Right lobe of liver (tissue), 6 donors: ENCODE measurements around the gene EPS8L1. TPM values are rescaled to one million over a fixed set of nuclear protein-coding genes. Genes with fewer than 3 reads are reported as not detected.

ENCODE experiments used
- ATAC-seq, 4 donors: fragments of 200-7000 bp; cut with Tn5 transposase; one replicate each; pipeline ENCODE4 v1.9.1; 2020; ENCODE audit warnings: mild to moderate bottlenecking in 4 of 4, moderate library complexity in 4 of 4
- DNase-seq, 3 donors: peaks; one replicate each; pipeline ENCODE4 v3.0.0-alpha.2; 2020
- H3K27ac ChIP-seq, 3 donors: fragments of 200-600 bp; one replicate each; pipeline ENCODE4 v1.8.0; 2022
- H3K27me3 ChIP-seq, 2 donors: fragments of 200-600 bp; one replicate each; pipeline ENCODE4 v1.8.0; 2022
- H3K36me3 ChIP-seq, 4 donors: fragments of 200-600 bp; sonication (generic) in 1 of 4; one replicate each; pipeline versions ENCODE4 v1.5.1 to v1.8.0; 2017 to 2022; ENCODE audit warnings: control low read depth in 1 of 4
- H3K4me1 ChIP-seq, 4 donors: fragments of 200-600 bp; sonication (generic) in 1 of 4; one replicate each; pipeline versions ENCODE4 v1.5.1 to v1.8.0; 2017 to 2022; ENCODE audit warnings: control low read depth in 1 of 4
- H3K4me3 ChIP-seq, 3 donors: fragments of 200-600 bp; one replicate each; pipeline ENCODE4 v1.8.0; 2022
- H3K9me3 ChIP-seq, 4 donors: fragments of 200-600 bp; sonication (generic) in 1 of 4; one replicate each; pipeline versions ENCODE4 v1.5.1 to v1.8.0; 2017 to 2022; ENCODE audit warnings: control low read depth in 1 of 4
- POLR2A ChIP-seq: fragments of 450-650 bp; IDR thresholded peaks from one replicate; pipeline ENCODE4 v1.6.1; 2017; ENCODE audit warnings: antibody characterized with exemption, mild to moderate bottlenecking
- WGBS: methylation state at CpG from one replicate; pipeline ENCODE4 v1.1.6; 2018; ENCODE audit warnings: low coverage, low lambda C conversion rate; ENCODE audit not compliant: insufficient coverage; ENCODE audit errors: missing lambda C conversion rate; 5-methylcytosine and 5-hydroxymethylcytosine counted together
- intact Hi-C, 2 donors: fragments of 100-400 bp; cut with DNase I; formaldehyde crosslinking; loops; one replicate each; pipeline versions ENCODE4 v1.11.2 to v1.14.1; 2022
- total RNA-seq, 6 experiments: library from RNA; depleted of rRNA in 2 of 6; stranded (reverse); fragments of >200 nt in 2 of 6; fragmentation: NEBNext Ultra II Directional in 3 of 6; extraction: Animal tissue kit (Norgen Biotek cat#: 25700) in 3 of 6; gene quantifications; one replicate each; pipeline versions ENCODE4 v1.1.0 to v1.2.4, GENCODE V29; 2016 to 2023
- TF ChIP-seq, protein P1 (sequence below), 4 donors: fragments of 200-600 bp in 3 of 4; fragments of 450-650 bp in 1 of 4; IDR thresholded peaks; one replicate each; pipeline versions ENCODE4 v1.5.1 to v1.8.0; 2016 to 2022; ENCODE audit warnings: antibody characterized with exemption in 4 of 4, mild to moderate bottlenecking in 2 of 4
- donor health status: DM: no; HTN: yes; CAD: no.
- donor health status: DM: no; HTN: no; CAD: no.
- donor health status: DM: no; HTN: no; CAD: no.
- donor health status: DM: no; HTN: yes; CAD: no.
- donor health status: DM: no; HTN: yes; CAD: no.

Gene EPS8L1
- total RNA-seq, 6 experiments from 2014 or later: 0.49 to 2.4 (median 1.2) TPM

DNA sequence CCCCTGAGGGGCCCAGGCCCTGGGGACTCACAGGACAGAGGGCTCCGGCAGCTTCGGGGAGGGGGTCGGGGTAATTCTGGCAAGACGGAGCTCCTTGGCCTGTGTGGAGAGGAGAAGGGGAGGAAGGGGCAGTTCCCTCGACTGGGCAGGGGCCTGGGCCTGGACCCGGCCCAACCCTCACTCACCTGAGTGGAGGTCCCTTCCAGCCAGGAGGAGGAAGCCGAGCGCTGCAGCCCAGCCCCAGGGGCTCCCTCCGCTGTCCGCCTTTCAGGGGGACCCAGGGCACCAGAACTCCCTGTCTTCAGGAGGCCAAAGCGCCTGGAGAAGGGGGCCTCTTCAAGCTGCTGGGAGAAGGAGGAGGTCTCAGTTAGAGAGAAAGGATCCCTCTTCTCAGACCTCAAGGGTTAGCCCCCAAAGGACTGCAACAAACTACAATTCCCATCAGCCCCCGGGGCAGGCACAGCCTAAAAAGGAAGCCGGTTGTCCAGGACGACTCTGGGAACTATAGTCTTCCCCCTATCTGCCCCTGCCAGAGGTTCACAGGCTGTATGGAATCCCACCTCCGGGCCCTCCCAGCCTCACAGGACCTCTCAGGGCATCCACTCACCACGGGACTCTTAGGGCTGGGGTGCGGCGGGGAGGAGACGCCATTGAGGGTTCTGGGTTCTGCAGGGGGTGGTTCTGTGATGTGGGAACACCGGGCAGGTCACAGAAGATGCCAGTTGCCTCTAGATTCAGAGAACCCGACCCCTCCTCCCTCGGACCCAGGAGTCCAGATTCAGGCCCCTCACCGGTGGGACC lies 19.8 kb downstream of the EPS8L1 start:
- TF ChIP-seq, protein P1, sequence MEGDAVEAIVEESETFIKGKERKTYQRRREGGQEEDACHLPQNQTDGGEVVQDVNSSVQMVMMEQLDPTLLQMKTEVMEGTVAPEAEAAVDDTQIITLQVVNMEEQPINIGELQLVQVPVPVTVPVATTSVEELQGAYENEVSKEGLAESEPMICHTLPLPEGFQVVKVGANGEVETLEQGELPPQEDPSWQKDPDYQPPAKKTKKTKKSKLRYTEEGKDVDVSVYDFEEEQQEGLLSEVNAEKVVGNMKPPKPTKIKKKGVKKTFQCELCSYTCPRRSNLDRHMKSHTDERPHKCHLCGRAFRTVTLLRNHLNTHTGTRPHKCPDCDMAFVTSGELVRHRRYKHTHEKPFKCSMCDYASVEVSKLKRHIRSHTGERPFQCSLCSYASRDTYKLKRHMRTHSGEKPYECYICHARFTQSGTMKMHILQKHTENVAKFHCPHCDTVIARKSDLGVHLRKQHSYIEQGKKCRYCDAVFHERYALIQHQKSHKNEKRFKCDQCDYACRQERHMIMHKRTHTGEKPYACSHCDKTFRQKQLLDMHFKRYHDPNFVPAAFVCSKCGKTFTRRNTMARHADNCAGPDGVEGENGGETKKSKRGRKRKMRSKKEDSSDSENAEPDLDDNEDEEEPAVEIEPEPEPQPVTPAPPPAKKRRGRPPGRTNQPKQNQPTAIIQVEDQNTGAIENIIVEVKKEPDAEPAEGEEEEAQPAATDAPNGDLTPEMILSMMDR (IDR thresholded peaks at IDR 0.05): no peak
- no peak for TF ChIP-seq POLR2A

DNA sequence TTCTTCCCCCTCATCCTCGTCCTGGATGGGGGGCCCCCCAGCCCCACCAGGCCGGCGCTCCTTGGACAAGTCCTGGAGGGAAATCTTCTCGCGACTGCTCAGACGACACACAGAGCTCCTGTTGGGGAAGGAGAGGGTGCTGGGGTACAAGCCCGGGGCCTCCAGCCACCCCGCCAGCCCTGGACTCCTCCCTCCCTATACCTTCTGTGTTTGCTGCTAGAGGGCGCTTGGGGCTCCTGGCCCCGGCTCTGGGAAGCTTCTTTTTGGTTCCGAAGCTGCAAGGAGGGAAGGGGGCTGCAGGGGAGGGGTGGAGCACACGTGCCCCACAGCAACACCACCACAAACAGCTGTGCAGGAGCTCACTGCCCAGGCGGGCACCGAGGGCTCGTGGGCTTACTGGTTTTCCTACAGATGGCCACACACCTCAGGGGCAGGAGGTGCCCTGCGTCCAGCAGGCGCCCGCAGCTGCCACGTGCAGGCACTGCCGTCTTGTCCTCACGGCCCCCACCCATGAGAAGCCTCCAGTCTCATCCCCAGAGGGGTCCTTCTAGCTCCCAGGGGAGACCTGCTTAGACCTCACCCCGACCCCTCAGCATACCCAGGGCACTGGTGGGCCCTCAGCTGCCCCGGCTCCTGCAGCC lies 20.5 kb downstream of the EPS8L1 start:
- Histone ChIP-seq H3K27ac (no peak overlapping the region), H3K4me1 (no peaks in the 10 kb centered on the region), H3K9me3 (no peaks in the 10 kb centered on the region), H3K27me3 (no peaks in the 10 kb centered on the region), H3K36me3 (peaks cover 0 to 33% (median 9%) of the 10 kb centered on the region in 4 donors), H3K4me3 (no peak overlapping the region)
- TF ChIP-seq POLR2A: no peak
- TF ChIP-seq, protein P1 (IDR thresholded peaks at IDR 0.05): no peak
- DNase-seq (no peak), ATAC-seq (peak in 1 of 4 donors; percentile 6)
- 80% methylated on average over 1 of the region's 23 CpGs for WGBS
- intact Hi-C loops: no loop called here

More for the DNA sequence above, 19.8 kb downstream of the EPS8L1 start:
- intact Hi-C loops: no loop called here
- Histone ChIP-seq H3K4me3 (no peak overlapping the region), H3K27ac (no peak overlapping the region), H3K36me3 (peaks cover 0 to 37% (median 9%) of the 10 kb centered on the region in 4 donors), H3K4me1 (no peaks in the 10 kb centered on the region), H3K27me3 (no peaks in the 10 kb centered on the region), H3K9me3 (no peaks in the 10 kb centered on the region)
- WGBS: no CpG with 5 or more reads among the region's 23 CpGs
- ATAC-seq (no peak), DNase-seq (peak in 1 of 3 donors; percentile 47)

- TF ChIP-seq, protein P1 (IDR thresholded peaks at IDR 0.05): no peak
- TF ChIP-seq POLR2A: no peak
- intact Hi-C loops: no loop called here
- Histone ChIP-seq H3K36me3 (peaks cover 0 to 32% (median 10%) of the 10 kb centered on the region in 4 donors), H3K4me1 (no peaks in the 10 kb centered on the region), H3K9me3 (no peaks in the 10 kb centered on the region), H3K27me3 (no peaks in the 10 kb centered on the region), H3K27ac (no peak overlapping the region), H3K4me3 (no peak overlapping the region)
- 90% methylated on average over 16 of the region's 23 CpGs for WGBS
- ATAC-seq (no peak), DNase-seq (no peak)
Observed at GRCh38 chr19:55097864-55098715, 22.4 kb downstream of the EPS8L1 start.

- Histone ChIP-seq H3K9me3 (no peaks in the 10 kb centered on the region), H3K36me3 (peaks cover 0 to 36% (median 12%) of the 10 kb centered on the region in 4 donors), H3K27ac (no peak overlapping the region), H3K27me3 (no peaks in the 10 kb centered on the region), H3K4me3 (no peak overlapping the region), H3K4me1 (no peaks in the 10 kb centered on the region)
- WGBS: 84% methylated on average over 5 of the region's 27 CpGs
- DNase-seq (peak in 1 of 3 donors; percentile 50), ATAC-seq (peak; percentile 9 to 43 (median 32))
- no peak for TF ChIP-seq POLR2A
- TF ChIP-seq, protein P1 (IDR thresholded peaks at IDR 0.05): no peak
- intact Hi-C loops: no loop called here
Observed at GRCh38 chr19:55098716-55099556, 23.3 kb downstream of the EPS8L1 start.
